Pulmonary artery endothelial cell (primary cell): Measurements from ENCODE around the gene CNNM1. TPM values are rescaled to one million over a fixed set of nuclear protein-coding genes. Genes with fewer than 3 reads are reported as not detected.

Source experiments
- DNase-seq: peaks from one replicate; pipeline ENCODE4 v3.0.0-alpha.2; 2011; ENCODE audit warnings: low read depth, low spot score
- total RNA-seq: library from RNA; depleted of rRNA; stranded (reverse); fragments of >200 nt; gene quantifications from 2 replicates; pipeline ENCODE4 v1.2.3, GENCODE V29; 2014

CNNM1 gene
- total RNA-seq, 1 donor from 2014 or later: under 0.01 TPM

GRCh38 chr10:99418910-99419624, 89.9 kb downstream of the CNNM1 start:
- DNase-seq: no peak

DNA sequence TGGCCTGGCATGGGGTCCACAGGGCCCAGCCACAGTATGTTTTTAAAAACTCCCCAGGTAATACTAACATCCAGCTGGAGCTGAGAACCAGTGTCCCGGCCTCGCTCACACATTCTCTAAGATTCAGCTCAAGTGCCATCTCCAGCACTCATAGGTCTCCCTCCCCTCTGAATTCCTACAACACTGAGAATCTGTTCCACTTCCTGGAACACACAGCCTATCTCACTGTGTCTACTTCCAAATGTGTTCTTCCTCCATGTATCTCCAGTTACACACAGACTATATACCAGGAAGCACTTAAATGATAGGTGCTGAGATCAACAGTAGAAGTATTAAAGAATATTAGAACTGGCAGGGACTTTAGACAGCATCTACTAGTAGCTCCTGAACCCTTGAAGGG, 90.5 kb downstream of the CNNM1 start:
- DNase-seq: no peak

DNA sequence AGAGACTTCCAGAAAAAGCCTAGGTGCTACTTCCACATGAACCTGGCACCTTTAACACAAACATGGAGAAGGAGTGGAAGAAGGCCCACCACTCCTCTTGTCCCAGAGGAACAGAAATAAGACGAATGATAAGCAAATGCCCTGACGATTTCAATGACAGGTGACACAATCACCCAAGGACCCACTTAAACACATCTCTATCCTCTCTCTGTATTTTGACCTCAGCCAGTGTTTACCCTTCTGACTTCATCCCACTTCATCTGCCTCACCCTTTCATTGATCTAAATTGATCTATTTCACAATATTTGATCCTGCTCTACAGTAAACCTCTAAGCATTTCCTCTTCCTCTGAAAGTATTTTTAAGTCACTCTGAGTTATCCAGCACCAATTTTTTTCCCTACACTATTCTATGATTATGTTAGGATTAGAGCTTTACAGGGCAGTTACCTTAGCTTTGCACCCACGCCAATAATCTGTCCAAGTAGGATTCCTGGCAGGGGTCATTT, 92.1 kb downstream of the CNNM1 start:
- DNase-seq: no peak

DNA sequence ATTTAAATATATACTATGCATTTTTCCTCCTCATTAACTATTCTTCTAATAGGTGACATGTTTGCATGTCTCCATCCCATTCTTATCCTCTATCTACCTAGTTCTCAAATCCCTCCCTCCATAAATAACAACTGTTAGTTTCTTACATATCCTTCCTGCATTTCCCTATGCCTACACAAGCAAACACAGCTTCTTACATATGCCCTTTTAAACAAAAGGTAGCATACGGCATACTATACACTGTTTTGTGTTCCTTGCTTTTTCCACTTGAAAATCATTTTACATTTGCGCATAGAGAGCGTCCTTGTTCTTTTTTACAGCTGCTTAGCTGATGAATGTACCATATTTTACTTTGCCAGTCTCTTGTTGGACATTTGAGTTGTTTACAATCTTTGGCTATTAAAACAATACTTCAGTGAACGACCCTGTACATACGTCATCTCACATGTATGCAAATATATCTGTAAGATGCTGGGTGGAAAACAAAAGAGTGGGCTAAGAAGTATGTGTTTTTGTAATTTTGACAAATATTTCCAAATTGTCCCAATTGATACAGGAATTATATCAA, 93.5 kb downstream of the CNNM1 start:
- DNase-seq: no peak

GRCh38 chr10:99424656-99425055, 95.5 kb downstream of the CNNM1 start:
- no peak for DNase-seq

- DNase-seq: no peak
Observed at GRCh38 chr10:99425204-99425603, 96.0 kb downstream of the CNNM1 start.

- no peak for DNase-seq
Observed at GRCh38 chr10:99426689-99427088, 97.5 kb downstream of the CNNM1 start.

DNA sequence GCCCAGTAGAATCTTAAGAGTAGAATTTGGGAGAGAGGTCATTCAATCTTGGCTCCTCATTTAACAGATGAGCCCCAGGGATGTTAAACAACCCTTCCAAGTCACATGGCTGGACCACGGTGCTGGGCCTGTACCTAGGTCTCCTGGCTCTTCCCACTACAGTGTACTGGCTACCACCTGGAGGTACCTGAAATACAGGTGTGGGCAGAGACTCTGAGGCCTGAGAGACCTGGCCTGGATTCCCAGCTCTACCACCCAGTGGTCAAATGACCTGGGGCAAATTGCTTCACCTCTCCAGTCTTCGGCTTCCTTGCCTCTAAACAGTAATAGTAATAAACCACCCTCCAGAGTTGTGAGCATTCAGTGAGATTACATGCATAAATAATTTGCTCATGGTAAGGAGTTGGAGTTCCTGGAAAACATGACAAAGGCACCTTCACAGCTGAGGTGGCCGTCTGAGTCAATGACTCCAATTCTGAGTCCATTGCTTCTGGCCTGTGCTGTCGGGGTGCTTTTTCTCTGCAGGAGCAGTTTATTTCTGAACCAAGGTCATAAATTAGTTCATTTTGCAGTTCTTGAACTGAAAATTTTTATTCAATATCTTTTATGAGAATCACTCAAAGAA, 98.5 kb downstream of the CNNM1 start:
- no peak for DNase-seq

DNA sequence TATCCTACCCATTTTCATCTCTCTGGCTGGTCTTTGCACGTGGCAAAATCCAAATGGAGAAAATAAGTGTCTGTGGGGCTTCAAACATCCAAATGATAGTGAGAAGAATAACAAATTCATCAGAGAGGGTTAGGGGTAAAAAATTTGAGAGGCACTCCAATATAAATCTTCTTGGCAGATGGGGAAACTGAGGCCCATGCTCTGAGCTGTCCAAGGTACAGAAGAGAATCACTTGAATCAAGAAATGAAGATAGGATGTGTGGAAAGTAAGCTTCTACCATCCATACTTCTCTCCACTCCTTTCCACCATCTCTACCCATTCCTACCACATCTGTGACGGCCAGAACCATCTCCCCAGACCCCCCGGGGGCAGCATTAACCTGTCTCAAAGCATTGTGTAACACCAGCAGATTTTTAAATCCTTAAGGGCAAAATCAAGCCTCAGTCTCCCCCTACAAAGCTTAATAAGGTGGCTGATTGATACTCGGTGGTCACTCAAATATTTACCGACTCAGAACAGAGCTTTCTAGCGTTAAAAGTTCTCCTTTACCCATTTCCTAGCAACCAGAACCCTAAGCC, 100.5 kb downstream of the CNNM1 start:
- no peak for DNase-seq

GRCh38 chr10:99430116-99430450, 100.9 kb downstream of the CNNM1 start:
- DNase-seq: no peak

- peak; percentile 96 for DNase-seq
Observed at GRCh38 chr10:99430451-99431189, 101.5 kb downstream of the CNNM1 start, which contains the start of gene GOT1. GOT1 (minus strand) TSS chr10:99430624; CDS start chr10:99430565, 59 bp downstream.

- no peak for DNase-seq
Observed at GRCh38 chr10:99431190-99431760, 102.1 kb downstream of the CNNM1 start.

DNA sequence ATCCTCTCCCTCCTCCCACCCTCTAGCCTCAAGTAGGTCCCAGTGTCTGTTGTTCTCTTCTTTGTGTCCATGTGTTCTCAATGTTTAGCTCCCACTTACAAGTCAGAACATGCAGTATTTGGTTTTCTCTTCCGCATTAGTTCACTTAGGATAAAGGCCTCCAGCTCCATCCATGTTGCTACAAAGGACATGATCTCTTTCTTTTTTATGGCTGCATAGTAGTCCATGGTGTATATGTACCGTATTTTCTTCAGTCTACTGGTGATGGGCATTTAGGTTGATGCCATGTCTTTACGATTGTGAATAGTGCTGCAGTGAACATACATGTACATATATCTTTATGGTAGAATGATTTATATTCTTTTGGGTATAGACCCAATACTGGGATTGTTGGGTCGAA, 102.9 kb downstream of the CNNM1 start:
- DNase-seq: no peak

DNA sequence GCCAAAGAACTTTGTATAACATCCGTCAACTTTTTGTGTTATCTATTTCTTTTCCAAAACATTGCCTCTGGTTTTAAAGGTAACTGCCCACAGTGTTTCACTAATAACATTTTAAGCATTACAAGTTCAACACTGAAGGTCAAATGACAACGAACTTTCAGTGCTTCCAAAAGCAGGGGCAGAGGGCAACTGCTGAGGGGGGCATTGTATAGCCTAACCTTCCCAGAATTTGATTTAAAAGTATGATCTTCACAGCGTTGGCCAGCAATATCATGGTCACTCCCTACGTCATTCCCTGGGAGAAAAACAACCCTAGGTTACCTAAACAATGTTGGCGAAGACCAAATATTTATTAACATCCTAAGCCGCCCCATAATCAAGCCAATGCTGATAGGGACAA, 103.7 kb downstream of the CNNM1 start:
- no peak for DNase-seq

DNA sequence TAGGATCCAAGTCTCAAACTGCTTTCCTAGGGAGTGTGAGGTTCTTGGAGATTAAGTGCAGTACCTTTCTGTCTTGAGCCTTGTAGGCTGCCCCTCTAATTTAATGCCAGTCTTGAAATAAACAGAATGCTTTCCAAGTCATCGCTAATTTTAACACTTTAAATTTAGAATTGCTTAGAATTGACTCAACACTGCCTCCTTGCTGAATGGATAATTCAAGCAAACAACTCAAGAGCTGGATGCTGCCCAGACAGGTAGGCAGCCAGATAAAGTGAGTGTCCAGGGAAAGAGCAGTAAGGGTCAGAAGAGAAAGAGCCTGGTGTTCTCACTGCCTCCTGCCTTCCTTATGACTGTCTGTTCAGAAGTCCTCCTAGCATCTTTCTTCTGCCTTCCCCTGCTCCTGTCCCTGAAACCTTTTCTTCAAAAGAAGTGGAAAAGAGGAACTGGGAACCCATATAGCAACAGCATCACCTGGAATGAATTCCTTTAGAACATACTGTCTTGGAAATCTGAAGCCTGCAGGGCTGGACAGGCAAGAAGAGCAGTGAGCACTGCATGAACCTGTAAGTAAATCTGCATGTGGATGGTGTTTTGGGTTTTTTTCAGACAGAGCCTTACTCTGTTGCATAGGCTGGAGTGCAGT, 104.3 kb downstream of the CNNM1 start:
- DNase-seq: no peak

DNA sequence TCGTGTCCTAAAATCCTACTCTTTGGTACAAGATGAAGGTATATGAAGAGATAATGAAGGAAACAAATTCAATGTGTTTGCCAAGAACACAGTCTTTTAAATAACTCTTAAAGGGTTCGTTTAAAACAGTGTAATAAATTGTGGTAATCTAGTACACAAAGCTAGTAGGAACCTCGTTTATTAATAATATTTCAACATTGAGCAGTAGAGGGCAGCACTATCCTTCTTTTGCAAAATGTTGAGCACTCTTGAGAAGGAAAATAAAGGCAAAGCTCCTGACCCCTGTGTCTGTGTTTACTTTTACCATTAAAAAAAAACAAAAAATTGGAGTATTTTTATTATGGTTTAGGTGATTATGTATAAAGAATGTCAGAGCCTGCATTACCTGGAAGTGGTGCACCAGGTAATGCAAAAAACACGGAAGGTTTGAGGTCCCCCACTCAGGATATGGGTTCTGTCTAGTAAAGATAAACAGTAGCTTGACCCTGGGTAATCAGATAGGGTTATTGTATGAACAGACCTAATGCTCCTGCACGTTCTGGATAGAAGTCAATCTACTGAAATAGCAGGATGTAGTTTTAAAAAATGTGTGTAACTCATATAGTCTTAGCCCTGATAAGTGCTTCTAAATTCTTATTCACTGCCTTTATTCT, 107.0 kb downstream of the CNNM1 start:
- DNase-seq: peak; percentile 19

DNA sequence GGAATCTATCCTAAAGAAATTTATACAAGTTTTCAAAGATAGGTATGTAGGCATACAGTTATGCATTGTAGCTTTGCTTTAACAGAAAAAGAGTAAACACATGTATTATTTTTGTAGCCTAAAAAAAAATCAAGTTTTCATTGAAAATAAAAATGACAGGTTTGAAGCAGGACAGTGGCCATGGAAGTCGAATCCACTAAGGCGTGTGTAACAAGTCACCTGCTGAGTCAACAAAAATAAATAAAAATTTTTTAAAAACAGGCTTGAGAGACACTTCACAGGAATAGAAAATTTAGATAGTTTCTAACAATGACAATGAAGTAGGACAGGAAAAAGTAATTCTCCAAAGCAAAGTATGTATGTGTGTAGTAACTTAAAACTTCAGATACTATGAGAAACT, 109.7 kb downstream of the CNNM1 start:
- no peak for DNase-seq

DNA sequence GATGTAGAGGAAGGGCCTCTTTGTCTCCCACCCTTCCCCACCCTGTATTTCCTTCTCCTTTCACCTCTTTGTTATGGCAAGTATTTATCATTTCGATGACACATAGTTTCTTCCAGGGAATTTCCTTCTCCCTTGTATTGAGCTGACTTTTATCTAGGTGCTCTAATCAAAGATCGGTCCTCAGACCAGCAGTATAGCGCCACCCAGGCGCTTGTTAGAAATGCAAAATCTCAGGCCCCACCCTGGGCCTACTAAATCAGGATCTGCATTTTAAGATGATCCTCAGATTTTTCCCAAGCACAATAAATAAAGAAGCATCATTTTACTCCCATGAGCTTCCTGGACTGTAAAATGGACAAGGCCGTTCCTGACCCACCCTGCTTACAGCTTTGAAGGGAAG, 113.2 kb downstream of the CNNM1 start:
- no peak for DNase-seq

DNA sequence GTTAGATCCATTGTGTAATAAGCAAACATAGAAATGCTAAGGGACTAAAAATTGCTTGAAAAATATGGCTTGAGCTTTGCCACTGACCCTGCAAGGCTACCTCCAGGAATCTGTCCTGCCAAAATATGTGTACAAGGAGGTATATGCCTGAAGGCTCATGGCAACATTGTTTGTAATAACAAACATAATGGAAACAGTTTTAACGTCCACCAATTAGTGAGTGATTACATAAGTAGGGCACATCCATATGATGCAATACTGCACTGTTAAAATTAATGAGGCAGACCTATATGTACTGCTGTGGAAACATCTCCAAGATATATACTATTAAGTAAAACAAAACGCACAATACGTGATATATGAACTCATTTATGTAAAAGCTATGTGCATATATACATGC, 114.3 kb downstream of the CNNM1 start:
- DNase-seq: no peak
